Measurements from ENCODE around the gene EEFSEC. TPM values are rescaled to one million over a fixed set of nuclear protein-coding genes. Genes with fewer than 3 reads are reported as not detected.

Gene EEFSEC
- total and polyA plus RNA-seq, 2 of the 8 experiments (the other 6 are each of a cell fraction or from before 2014, with no cell fraction given) = 13.1 to 19.8 TPM

DNA sequence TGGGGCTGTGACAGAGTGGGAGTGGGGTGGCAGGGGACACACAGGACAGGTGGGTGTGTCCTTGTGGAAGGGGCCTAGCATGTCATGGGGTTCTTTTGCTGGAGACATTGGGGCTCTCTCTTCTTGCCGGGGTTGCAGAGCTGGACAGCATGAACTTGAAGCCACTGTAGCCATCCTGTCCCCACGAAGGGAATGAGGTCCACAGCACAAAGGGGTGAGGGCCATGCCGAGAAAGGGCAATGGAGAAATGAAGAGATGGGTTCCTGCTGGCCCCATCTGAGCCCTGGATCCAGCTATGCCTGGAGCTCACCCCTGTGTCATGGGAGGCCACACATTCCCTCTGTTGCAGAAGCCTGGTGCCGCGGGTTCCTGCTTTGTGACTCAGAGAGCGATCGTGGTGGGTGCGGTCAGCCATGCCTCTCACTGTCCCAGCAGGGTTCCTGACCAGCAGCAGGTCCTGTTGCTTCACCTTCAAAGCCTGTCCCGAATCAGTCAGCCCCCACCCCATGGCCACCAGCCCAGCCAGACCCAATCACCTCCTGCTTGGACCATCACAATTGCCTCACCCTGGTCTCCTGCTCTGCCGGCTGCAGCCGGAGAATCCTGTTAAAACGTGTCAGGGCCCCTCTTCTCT, 263.4 kb downstream of the EEFSEC start (continued):
- TF ChIP-seq EZH2 (IDR thresholded peaks at IDR 0.05; ENCODE audit: low read depth, low read length, severe bottlenecking) = no peak
